GM18526 (cell line): ENCODE data around the gene AUP1.

Experiments used
- POLR2A ChIP-seq: IDR thresholded peaks from 3 replicates; pipeline ENCODE4 v1.6.1; 2011; ENCODE audit not compliant: insufficient read length; ENCODE audit errors: extremely low read depth

The AUP1 gene

GRCh38 chr2:74528600-74529356 lies 728 bp downstream of the AUP1 start:
- no peak for TF ChIP-seq POLR2A

GRCh38 chr2:74527741-74528140 lies 1.8 kb downstream of the AUP1 start:
- no peak for TF ChIP-seq POLR2A

- TF ChIP-seq POLR2A, result no peak
Observed at GRCh38 chr2:74526649-74527230, 2.8 kb downstream of the AUP1 start.

GRCh38 chr2:74525717-74526648 lies 3.5 kb downstream of the AUP1 start, which contains the start of gene DQX1:
Gene DQX1 (minus strand): TSS chr2:74526231. CDS start chr2:74525729, 502 bp downstream.
- TF ChIP-seq POLR2A, result no peak

- no peak for TF ChIP-seq POLR2A
Observed at GRCh38 chr2:74524955-74525716, 4.4 kb downstream of the AUP1 start.

GRCh38 chr2:74524005-74524404 lies 5.5 kb downstream of the AUP1 start:
- TF ChIP-seq POLR2A, result no peak

- no peak for TF ChIP-seq POLR2A
Observed at GRCh38 chr2:74522516-74522915, 7.0 kb downstream of the AUP1 start.

GRCh38 chr2:74516650-74517049 lies 12.9 kb downstream of the AUP1 start:
- no peak for TF ChIP-seq POLR2A

GRCh38 chr2:74515981-74516633 lies 13.4 kb downstream of the AUP1 start:
- TF ChIP-seq POLR2A, result no peak

- no peak for TF ChIP-seq POLR2A
Observed at GRCh38 chr2:74515271-74515980, 14.1 kb downstream of the AUP1 start.

GRCh38 chr2:74514368-74515270 lies 14.9 kb downstream of the AUP1 start, which contains the start of gene TLX2:
Gene TLX2 (plus strand): TSS chr2:74514450. CDS start chr2:74514807, 357 bp downstream.
- no peak for TF ChIP-seq POLR2A

- TF ChIP-seq POLR2A, result no peak
Observed at GRCh38 chr2:74513605-74514367, 15.7 kb downstream of the AUP1 start.
